Activated naive CD8-positive, alpha-beta T cell (primary cell): ENCODE results near the gene STMN1.

ENCODE experiments used
- H3K27ac Mint-ChIP-seq: one replicate; pipeline ENCODE4 v1.8.0; 2021; ENCODE audit warnings: mixed read lengths
- H3K27me3 Mint-ChIP-seq: one replicate; pipeline ENCODE4 v1.8.0; 2021; ENCODE audit warnings: mixed read lengths
- H3K36me3 Mint-ChIP-seq: one replicate; pipeline ENCODE4 v1.8.0; 2021; ENCODE audit warnings: mixed read lengths
- H3K4me1 Mint-ChIP-seq: one replicate; pipeline ENCODE4 v1.8.0; 2021; ENCODE audit warnings: low read depth, mixed read lengths
- H3K4me3 Mint-ChIP-seq: one replicate; pipeline ENCODE4 v1.8.0; 2021; ENCODE audit warnings: mild to moderate bottlenecking, mixed read lengths
- H3K9me3 Mint-ChIP-seq: one replicate; pipeline ENCODE4 v1.8.0; 2021; ENCODE audit warnings: low read depth, mixed read lengths

The STMN1 gene

DNA sequence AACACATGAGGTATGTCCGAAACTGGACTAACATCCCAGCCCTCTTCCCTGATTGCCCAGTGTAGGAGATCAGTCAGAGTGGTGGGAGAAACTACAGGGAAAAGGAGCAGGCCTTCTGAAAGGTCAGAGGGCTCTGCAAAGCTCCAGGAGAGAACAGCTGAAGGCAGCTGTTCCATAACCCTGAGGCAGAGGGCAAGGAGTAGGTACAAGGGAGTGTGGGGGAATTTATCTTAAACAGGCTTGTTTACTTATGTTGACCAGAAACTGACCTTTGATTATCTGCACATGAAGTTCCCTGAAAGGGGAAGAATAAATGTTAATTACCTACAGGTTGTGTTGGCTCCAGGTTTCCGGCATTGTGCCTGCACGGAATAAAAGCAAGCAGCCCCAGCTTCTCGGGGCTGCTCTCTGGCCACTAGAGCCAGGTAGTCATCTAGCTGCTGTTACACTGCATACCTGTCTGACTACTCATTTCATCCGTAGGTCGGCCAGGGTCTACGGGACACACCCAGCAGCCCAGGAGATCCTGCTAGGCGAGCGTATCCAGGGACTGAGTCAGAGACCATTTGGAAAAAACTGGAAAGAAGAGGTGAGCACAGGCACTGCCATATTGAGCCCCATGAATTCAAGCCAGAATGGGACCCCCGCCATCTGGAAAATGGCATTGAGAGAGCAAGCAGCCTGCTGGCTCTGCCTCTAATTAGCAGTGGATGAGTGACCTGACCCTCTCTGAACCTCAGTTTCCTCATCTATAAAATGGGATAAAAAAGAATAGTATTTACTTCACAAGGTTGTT, 15.8 kb downstream of the STMN1 start:
- Mint-ChIP-seq H3K9me3 (no peaks in the 10 kb centered on the region), H3K27ac (no peak overlapping the region)

DNA sequence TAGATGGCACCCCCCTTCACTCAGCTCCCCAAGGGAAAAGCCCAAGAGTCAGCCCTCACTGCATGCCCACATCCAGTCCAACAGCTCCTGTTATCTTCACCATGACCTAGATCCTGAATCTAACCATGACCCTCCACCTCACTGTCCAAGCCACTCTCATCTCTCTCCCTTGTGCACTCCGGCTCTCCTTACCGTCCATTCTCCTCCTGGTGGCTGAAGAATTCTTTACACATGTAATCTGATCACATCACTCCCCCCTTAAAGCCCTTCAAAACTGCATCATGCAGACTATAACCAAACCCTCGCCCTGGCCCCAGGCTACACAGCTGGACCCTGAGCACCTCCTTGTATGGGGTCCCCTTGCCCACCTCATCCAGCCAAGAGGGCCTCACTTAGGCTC, 16.7 kb downstream of the STMN1 start:
- H3K4me1 Mint-ChIP-seq = no peaks in the 10 kb centered on the region
- H3K27ac Mint-ChIP-seq = no peak overlapping the region
- H3K9me3 Mint-ChIP-seq = no peaks in the 10 kb centered on the region
- no peak overlapping the region for H3K4me3 Mint-ChIP-seq
- no peaks in the 10 kb centered on the region for H3K27me3 Mint-ChIP-seq
- peaks cover 4% of the 10 kb centered on the region for H3K36me3 Mint-ChIP-seq

More for the DNA sequence above, 15.8 kb downstream of the STMN1 start:
- peaks cover 4% of the 10 kb centered on the region for H3K36me3 Mint-ChIP-seq
- H3K27me3 Mint-ChIP-seq = no peaks in the 10 kb centered on the region
- peaks cover 4% of the 10 kb centered on the region for H3K4me1 Mint-ChIP-seq
- H3K4me3 Mint-ChIP-seq = no peak overlapping the region

DNA sequence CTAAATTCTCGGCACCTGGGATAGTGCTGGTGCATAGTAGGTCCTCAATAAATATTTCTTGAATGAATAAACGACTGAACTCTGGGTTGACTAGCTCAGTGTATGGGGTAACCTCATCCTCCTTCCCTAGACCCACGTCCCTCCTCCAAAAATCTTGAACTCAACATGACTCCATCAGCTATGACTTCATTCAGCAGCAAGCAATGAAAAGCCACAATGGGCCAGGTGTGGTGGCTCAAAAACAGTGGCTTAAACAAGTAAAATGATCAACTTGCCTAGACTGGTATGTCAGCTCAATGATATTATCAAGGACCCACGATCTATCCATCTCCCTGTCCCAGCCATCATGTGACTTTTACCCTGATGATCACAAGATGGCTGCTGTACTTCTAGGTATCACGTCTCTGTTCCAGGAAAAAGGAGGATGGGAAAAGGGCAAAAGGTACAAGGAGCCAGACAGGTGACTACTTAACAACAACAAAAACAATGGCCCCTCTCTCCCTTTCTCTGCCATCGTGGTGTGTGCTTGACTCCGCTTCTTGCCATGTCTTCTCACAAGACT, 17.7 kb downstream of the STMN1 start:
- Mint-ChIP-seq H3K9me3 (no peaks in the 10 kb centered on the region), H3K27ac (no peak overlapping the region), H3K4me3 (no peak overlapping the region), H3K4me1 (no peaks in the 10 kb centered on the region), H3K27me3 (no peaks in the 10 kb centered on the region), H3K36me3 (peaks cover 4% of the 10 kb centered on the region)

DNA sequence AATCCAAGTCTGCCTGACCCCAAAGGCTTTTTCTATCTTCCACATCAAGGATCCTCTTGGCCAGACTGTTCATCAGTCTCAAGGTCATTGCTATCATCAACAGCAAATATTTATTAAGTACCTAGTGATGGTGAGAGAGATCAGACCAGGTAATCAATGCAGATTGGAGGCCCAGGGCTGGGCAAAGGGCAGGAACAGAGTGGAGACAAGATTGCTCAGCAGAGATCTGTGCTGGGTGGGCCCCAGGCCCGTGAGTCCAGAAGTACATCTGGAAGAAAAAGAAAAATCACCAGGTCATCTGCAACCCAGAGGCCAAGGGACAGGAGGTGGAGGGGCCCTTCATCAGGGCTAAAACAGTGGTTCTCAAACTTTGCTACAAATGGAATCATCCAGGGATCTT, 20.6 kb downstream of the STMN1 start:
- Mint-ChIP-seq H3K27ac (no peak overlapping the region), H3K36me3 (peaks cover 4% of the 10 kb centered on the region), H3K4me3 (no peak overlapping the region), H3K4me1 (no peaks in the 10 kb centered on the region), H3K27me3 (no peaks in the 10 kb centered on the region), H3K9me3 (no peaks in the 10 kb centered on the region)

DNA sequence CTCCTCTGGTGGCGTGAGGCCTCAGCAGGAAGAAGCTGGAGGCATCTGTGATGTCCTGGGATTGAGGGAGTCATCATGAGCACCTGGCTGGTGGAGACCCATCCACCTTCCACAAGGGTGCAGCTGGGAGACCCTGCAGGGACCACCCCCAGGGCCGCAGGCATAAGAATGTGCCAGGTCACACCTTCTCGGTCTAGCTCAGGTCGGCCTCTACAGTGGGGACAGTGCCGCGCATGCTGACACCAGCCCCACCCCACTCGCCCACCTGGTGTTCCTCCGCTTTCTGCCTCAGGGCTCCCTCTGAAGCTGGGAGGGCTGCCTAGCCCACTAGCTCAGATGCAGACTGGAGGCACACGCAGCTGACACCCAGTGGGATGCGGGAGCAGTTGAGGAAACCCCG, 25.0 kb downstream of the STMN1 start:
- Mint-ChIP-seq H3K4me3 (no peak overlapping the region), H3K36me3 (no peaks in the 10 kb centered on the region), H3K4me1 (no peaks in the 10 kb centered on the region), H3K27me3 (no peaks in the 10 kb centered on the region), H3K27ac (no peak overlapping the region), H3K9me3 (no peaks in the 10 kb centered on the region)

DNA sequence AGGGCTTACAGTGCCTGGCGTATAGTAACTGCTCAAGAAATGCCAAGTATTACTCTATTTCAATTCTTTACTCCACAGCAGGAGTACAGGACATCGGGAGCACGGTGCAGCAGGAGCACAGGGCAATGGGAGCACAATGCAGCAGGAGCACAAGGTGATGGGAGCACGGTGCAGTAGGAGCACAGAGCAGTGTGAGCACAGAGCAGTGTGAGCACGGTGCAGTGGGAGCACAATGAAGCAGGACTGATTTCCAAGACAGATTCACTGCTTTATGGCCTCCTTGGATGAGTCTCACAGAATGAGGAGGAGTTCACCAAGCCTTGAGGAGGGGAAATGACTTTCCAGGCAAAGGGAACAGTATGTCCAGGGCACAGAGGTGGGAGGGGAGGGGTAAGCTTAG, 25.7 kb downstream of the STMN1 start:
- Mint-ChIP-seq H3K27ac (no peak overlapping the region), H3K27me3 (no peaks in the 10 kb centered on the region), H3K9me3 (no peaks in the 10 kb centered on the region), H3K36me3 (no peaks in the 10 kb centered on the region), H3K4me3 (no peak overlapping the region), H3K4me1 (peaks cover 2% of the 10 kb centered on the region)

DNA sequence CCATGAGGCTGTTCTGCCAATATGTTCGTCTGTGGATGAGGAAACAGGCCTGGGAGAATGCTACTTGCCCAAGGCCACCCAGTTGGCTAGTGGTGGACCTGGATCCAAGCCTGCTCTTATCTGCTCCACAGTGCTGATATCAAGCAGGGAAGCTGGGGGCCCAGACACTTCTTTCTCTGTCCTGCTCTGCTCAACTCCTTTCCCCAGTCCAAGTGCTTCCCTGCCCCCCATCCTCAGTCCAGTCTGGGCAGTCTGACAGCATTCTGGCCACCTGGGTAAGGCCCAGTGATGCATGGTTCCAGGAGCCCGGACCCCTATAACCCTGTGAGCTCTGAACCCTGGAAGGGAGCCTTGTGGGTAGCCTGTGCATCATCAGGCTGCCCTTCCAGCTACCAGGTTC, 26.5 kb downstream of the STMN1 start:
- Mint-ChIP-seq H3K9me3 (no peaks in the 10 kb centered on the region), H3K27ac (no peak overlapping the region), H3K4me1 (peaks cover 6% of the 10 kb centered on the region), H3K4me3 (no peak overlapping the region), H3K36me3 (no peaks in the 10 kb centered on the region), H3K27me3 (no peaks in the 10 kb centered on the region)

DNA sequence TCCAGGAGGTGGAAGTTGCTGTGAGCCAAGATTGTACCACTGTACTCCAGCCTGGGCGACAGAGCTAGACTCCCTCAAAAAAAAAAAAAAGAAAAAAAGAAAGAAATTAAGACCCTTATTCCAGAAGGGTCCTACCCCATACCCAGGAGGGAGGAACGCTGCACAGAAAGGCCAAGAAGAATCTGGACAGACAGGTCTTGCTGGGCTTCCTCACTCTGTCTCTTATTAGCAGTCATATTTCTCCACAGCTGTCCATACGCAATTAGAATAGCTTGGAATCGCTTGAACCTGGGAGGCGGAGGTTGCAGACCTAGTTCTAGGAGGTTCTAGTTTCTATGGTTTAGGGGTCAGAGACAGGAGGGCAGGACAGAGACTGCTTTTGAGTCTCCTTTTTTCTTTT, 27.5 kb downstream of the STMN1 start:
- peaks cover 6% of the 10 kb centered on the region for H3K4me1 Mint-ChIP-seq
- no peak overlapping the region for H3K27ac Mint-ChIP-seq
- no peaks in the 10 kb centered on the region for H3K27me3 Mint-ChIP-seq
- no peaks in the 10 kb centered on the region for H3K36me3 Mint-ChIP-seq
- H3K4me3 Mint-ChIP-seq = no peak overlapping the region
- no peaks in the 10 kb centered on the region for H3K9me3 Mint-ChIP-seq

DNA sequence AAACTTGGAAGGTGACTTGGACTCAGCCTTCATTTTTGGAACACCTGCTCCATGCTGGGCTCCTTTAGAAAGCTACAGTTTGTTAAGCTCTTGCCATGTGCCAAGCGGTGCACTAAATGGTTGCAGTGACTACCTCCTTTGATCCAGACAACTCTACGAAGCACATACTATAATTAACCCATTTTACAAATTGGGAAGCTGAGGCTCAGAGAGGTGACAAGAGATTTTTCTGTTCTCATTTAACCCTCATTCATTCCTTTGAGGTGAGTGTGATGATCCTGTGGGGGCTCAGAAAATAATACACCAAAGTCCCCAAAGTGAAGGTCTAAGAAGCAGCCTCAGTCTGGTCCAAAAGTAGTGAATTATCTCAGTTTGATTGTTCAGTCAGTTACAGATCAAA, 29.1 kb downstream of the STMN1 start:
- no peak overlapping the region for H3K4me3 Mint-ChIP-seq
- peaks cover 6% of the 10 kb centered on the region for H3K4me1 Mint-ChIP-seq
- no peaks in the 10 kb centered on the region for H3K27me3 Mint-ChIP-seq
- no peak overlapping the region for H3K27ac Mint-ChIP-seq
- H3K9me3 Mint-ChIP-seq = no peaks in the 10 kb centered on the region
- H3K36me3 Mint-ChIP-seq = no peaks in the 10 kb centered on the region

DNA sequence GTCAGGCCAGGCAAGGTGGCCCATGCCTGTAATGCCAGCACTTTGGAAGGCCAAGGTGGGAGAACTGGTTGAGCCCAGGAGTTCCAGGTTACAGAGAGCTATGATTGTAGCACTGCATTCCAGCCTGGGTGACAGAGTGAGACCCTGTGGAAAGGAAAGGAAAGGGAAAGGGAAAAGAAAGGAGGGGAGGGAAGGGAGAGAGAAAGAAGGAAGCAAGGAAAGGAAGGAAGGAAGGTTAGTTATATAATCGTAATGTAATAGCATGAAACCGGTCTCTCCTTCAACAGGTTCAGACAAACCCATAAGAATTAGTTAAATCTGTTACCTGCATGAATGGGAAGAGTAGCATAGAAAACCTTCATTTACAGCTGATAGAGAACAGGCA, 29.5 kb downstream of the STMN1 start:
- peak overlapping the region; percentile 80 for H3K4me3 Mint-ChIP-seq
- no peaks in the 10 kb centered on the region for H3K27me3 Mint-ChIP-seq
- H3K36me3 Mint-ChIP-seq = no peaks in the 10 kb centered on the region
- H3K27ac Mint-ChIP-seq = no peak overlapping the region
- no peaks in the 10 kb centered on the region for H3K9me3 Mint-ChIP-seq
- peaks cover 6% of the 10 kb centered on the region for H3K4me1 Mint-ChIP-seq

DNA sequence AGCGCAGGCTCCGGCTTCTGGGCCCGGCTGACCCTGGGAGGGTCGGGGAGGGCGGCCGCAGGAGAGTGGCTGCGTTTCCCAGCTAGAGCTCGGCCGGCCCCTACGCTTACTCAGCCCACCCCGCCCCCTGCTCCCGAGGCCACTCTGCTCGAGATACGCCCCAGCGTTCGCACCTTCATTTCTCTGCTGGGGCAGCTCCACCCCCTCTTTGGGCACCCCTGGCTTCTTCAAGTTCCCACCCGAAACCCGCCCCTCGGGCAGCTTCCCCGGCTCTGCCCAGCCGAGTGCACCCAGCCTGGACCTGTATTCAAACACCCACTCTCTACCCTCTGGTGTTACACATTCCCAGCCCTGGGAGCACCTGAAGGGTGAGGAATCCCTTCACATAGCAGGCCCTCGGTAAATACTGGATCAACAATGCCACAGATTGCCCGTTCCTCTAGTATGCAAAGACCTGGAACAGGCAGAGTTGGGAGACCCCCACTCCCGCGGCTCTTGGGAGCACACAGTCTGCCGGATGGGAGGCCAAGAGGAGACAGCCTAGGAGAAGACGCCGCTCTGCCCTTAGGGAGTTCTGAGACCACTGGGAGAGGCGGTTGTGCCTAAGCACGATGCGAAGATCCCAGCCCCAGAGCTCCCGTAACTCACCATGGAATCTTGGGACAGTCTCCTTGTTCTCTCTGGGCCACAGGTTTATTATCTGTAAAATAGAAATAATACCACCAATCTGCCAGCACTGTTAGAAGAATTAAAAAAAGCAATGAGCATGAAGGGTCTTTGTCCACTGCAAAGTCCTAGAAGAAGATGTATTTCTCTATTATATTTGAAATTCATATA, 30.1 kb downstream of the STMN1 start:
- Mint-ChIP-seq H3K4me1 (peaks cover 6% of the 10 kb centered on the region), H3K4me3 (peak overlapping the region; percentile 80), H3K27ac (peak overlapping the region; percentile 81), H3K9me3 (no peaks in the 10 kb centered on the region), H3K36me3 (no peaks in the 10 kb centered on the region), H3K27me3 (no peaks in the 10 kb centered on the region)

DNA sequence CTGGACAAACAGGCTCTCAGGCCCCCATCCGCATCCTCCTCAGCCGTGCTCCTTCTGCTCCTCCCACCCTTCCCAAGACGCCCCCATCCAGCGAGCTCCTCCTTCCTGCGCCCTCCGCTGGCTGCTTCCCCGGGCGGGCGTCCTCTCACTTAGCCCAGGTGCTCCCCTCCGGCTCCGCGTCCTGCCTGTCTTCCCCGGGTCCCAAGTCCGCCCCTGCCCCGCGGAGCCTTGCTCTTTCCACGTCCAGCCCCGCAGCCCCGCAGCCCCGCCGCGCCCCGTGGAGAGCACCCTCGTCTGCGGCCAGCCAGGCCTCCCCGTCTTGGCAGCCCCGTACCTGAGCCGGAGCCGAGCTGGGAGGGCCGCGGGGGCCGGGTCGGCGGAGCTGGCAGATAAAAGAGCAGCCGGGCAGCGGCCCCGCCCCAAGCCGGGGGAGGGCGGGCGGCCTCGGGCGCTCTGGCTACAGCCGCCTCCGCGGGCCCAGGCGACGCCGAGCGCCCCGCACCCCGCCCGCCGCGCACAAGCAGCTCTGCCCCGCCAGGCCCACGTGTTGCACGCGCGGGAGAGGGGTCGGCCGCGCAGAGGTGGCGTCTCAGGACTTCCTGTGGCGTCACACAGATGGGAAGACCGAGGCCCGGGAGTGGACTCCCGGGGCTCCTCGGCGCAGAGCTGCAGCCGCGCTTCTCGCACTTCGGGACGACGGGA, 30.9 kb downstream of the STMN1 start, which contains the start of gene PAQR7:
PAQR7 (minus strand) TSS at position 555 of the 702 bp plus-strand sequence. CDS start 11,869 bp downstream, outside the sequence.
- peaks cover 6% of the 10 kb centered on the region for H3K4me1 Mint-ChIP-seq
- no peaks in the 10 kb centered on the region for H3K36me3 Mint-ChIP-seq
- H3K27ac Mint-ChIP-seq = peak within 1 kb of the TSS; percentile 81
- H3K4me3 Mint-ChIP-seq = peak within 1 kb of the TSS; percentile 87
- no peaks in the 10 kb centered on the region for H3K27me3 Mint-ChIP-seq
- H3K9me3 Mint-ChIP-seq = no peaks in the 10 kb centered on the region

DNA sequence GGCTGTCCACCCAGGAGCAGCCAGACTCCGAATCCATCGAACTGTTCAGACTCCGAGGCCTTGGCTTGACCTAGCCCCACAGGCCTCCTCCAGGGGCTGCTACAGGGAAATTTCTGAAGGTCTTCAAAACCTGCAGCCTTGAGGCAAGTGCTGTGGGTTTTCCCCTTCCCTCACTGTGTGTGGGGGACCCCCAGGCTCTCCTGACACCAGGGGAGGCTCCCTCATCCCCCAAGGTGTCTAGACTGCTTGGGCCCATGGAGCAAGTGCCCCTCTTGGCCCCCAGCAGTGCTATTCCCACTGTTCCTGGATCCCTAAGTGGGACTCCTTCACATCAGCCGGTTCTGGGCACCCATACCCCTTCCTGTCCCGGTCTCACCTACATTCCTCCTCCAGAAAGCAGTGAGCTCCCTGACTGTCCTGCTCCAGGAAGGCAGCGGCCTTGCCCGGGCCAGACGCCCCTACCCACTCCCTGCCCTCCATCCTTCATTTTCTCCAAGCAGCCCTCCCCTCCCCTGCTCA, 31.5 kb downstream of the STMN1 start:
- no peaks in the 10 kb centered on the region for H3K9me3 Mint-ChIP-seq
- peak overlapping the region; percentile 87 for H3K4me3 Mint-ChIP-seq
- peak overlapping the region; percentile 50 for H3K27ac Mint-ChIP-seq
- peaks cover 6% of the 10 kb centered on the region for H3K4me1 Mint-ChIP-seq
- no peaks in the 10 kb centered on the region for H3K36me3 Mint-ChIP-seq
- no peaks in the 10 kb centered on the region for H3K27me3 Mint-ChIP-seq

DNA sequence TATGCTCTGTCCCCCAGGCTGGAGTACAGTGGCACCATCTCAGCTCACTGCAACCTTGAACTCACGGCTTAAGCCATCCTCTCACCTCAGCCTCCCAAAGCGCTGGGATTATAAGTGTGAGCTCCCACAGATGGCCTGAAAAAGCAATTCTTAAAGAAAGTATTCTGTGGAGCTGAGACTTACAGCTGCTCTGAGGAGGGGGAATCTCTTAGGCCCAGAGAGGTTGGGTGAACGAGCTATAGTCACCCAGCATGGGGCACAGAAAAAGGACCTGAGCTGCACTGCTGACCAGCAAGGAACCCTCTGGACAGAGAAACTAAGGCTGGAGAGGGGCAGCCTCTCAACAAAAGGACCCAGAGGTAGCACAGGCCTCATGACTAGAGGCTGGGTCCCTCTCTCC, 32.0 kb downstream of the STMN1 start:
- Mint-ChIP-seq H3K4me1 (peaks cover 6% of the 10 kb centered on the region), H3K4me3 (peak overlapping the region; percentile 87), H3K27ac (no peak overlapping the region), H3K9me3 (no peaks in the 10 kb centered on the region), H3K36me3 (no peaks in the 10 kb centered on the region), H3K27me3 (no peaks in the 10 kb centered on the region)
